SU-DHL-6 (cell line): ENCODE results near the gene NPDC1.

Experiments
- EZH2phosphoT487 ChIP-seq: fragments of 200-600 bp; sonication (generic), shearing (Covaris generic); conservative IDR thresholded peaks from 2 replicates; pipeline ENCODE4 v1.6.1; 2018; ENCODE audit warnings: mild to moderate bottlenecking, antibody characterized with exemption, low read length, moderate library complexity, mixed read lengths
- TF ChIP-seq, protein P1 (sequence below): fragments of 200-600 bp; sonication (generic); IDR thresholded peaks from one replicate; pipeline ENCODE4 v1.5.1; 2017; ENCODE audit warnings: antibody characterized with exemption, mild to moderate bottlenecking, low read length, moderate library complexity; ENCODE audit not compliant: insufficient read depth, poor library complexity, severe bottlenecking

DNA sequence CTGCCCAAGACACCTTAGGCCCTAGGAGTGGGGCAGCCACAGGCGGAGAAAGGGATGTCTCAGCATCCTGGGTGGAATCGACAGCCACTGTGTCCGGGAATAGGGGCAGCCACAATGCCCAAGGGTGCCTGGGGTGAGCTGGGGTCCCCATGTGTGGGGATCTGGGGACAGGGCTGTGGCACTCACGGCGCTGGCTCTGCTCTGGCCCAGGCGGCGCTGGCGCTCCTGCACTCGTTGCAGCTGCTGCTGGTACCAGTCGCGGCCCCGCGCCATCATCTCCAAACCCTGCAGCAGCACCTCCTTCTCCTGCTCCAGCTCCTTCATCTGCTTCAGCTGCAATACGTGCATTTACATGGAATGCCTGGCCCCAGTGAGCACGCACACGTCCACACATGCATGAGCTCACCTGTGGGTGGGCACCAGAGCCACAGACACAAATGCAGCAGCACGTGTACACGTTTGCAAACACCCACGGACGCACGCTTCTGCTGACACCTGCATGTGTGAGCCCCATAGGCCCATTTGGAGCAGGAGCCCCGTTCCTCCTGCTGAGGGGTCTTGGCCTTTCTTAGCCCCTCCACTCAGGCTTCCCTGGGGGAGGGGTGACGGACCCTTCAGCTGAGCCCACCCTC, 19.5 kb upstream of the NPDC1 start:
- TF ChIP-seq, protein P1, sequence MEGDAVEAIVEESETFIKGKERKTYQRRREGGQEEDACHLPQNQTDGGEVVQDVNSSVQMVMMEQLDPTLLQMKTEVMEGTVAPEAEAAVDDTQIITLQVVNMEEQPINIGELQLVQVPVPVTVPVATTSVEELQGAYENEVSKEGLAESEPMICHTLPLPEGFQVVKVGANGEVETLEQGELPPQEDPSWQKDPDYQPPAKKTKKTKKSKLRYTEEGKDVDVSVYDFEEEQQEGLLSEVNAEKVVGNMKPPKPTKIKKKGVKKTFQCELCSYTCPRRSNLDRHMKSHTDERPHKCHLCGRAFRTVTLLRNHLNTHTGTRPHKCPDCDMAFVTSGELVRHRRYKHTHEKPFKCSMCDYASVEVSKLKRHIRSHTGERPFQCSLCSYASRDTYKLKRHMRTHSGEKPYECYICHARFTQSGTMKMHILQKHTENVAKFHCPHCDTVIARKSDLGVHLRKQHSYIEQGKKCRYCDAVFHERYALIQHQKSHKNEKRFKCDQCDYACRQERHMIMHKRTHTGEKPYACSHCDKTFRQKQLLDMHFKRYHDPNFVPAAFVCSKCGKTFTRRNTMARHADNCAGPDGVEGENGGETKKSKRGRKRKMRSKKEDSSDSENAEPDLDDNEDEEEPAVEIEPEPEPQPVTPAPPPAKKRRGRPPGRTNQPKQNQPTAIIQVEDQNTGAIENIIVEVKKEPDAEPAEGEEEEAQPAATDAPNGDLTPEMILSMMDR: no peak
- no peak for TF ChIP-seq EZH2phosphoT487
